Pons (tissue), 1 donor: ENCODE measurements around the gene CARD10.

Experiments used
- DNase-seq: peaks from one replicate; pipeline ENCODE4 v3.0.0-alpha.2; 2016; ENCODE audit warnings: low spot score

CARD10 gene

GRCh38 chr22:37525746-37526350 lies 6.6 kb upstream of the CARD10 start:
- DNase-seq: no peak

GRCh38 chr22:37525073-37525745 lies 6.0 kb upstream of the CARD10 start:
- no peak for DNase-seq

GRCh38 chr22:37522482-37522881 lies 3.3 kb upstream of the CARD10 start:
- DNase-seq: no peak

- no peak for DNase-seq
Observed at GRCh38 chr22:37521236-37521739, 2.1 kb upstream of the CARD10 start.

GRCh38 chr22:37520776-37521191 lies 1.6 kb upstream of the CARD10 start:
- no peak for DNase-seq

GRCh38 chr22:37518509-37519267 lies 527 bp downstream of the CARD10 start:
- no peak for DNase-seq

GRCh38 chr22:37517826-37518450 lies 1.3 kb downstream of the CARD10 start:
- no peak for DNase-seq

- DNase-seq: no peak
Observed at GRCh38 chr22:37516456-37516855, 2.8 kb downstream of the CARD10 start.

- no peak for DNase-seq
Observed at GRCh38 chr22:37515901-37516300, 3.3 kb downstream of the CARD10 start.

- no peak for DNase-seq
Observed at GRCh38 chr22:37514526-37515051, 4.6 kb downstream of the CARD10 start.

GRCh38 chr22:37511395-37512104 lies 7.7 kb downstream of the CARD10 start:
- DNase-seq: no peak

GRCh38 chr22:37510091-37510490 lies 9.1 kb downstream of the CARD10 start:
- DNase-seq: no peak

- DNase-seq: no peak
Observed at GRCh38 chr22:37509059-37509860, 10.0 kb downstream of the CARD10 start.

GRCh38 chr22:37508431-37508992 lies 10.7 kb downstream of the CARD10 start:
- DNase-seq: no peak

GRCh38 chr22:37507731-37508130 lies 11.5 kb downstream of the CARD10 start:
- no peak for DNase-seq

- no peak for DNase-seq
Observed at GRCh38 chr22:37505989-37506388, 13.2 kb downstream of the CARD10 start.

- no peak for DNase-seq
Observed at GRCh38 chr22:37505565-37505964, 13.7 kb downstream of the CARD10 start.

- no peak for DNase-seq
Observed at GRCh38 chr22:37504964-37505363, 14.3 kb downstream of the CARD10 start.

- no peak for DNase-seq
Observed at GRCh38 chr22:37503850-37504249, 15.4 kb downstream of the CARD10 start.

GRCh38 chr22:37503183-37503683 lies 16.0 kb downstream of the CARD10 start:
- DNase-seq: no peak
